Right ventricle myocardium superior (tissue), 1 donor: ENCODE measurements around the gene MACF1. TPM values are rescaled to one million over a fixed set of nuclear protein-coding genes. Genes with fewer than 3 reads are reported as not detected.

Experiments used
- ATAC-seq: fragments of 200-7000 bp; cut with Tn5 transposase; one replicate; pipeline ENCODE4 v1.9.1; 2020; ENCODE audit warnings: mild to moderate bottlenecking; ENCODE audit not compliant: poor library complexity
- DNase-seq: peaks from one replicate; pipeline ENCODE4 v3.0.0-alpha.2; 2020
- intact Hi-C: fragments of 100-400 bp; cut with DNase I; formaldehyde crosslinking; loops from one replicate; pipeline ENCODE4 v1.11.2; 2022
- total RNA-seq: library from RNA; stranded (reverse); fragmentation: NEBNext Ultra II Directional; extraction: Animal tissue kit (Norgen Biotek cat#: 25700); gene quantifications from one replicate; pipeline ENCODE4 v1.2.1, GENCODE V29; 2021
- donor health status: DM: no; HTN: yes; CAD: no; lungs with severe emphysema.

The MACF1 gene
- total RNA-seq, 1 donor from 2014 or later = 200 TPM

GRCh38 chr1:39173995-39174380, 30.5 kb upstream of the MACF1 start:
- intact Hi-C loops = no loop called here
- no peak for DNase-seq
- ATAC-seq = peak; percentile 76

GRCh38 chr1:39174390-39175081, 30.0 kb upstream of the MACF1 start:
- DNase-seq (no peak), ATAC-seq (no peak)
- intact Hi-C loops = no loop called here

- DNase-seq (no peak), ATAC-seq (no peak)
- intact Hi-C loops = no loop called here
Observed at GRCh38 chr1:39177706-39178105, 26.8 kb upstream of the MACF1 start.

- ATAC-seq = peak; percentile 28
- intact Hi-C loops = no loop called here
- no peak for DNase-seq
Observed at GRCh38 chr1:39178541-39179431, 25.7 kb upstream of the MACF1 start.

GRCh38 chr1:39181311-39181710, 23.2 kb upstream of the MACF1 start:
- ATAC-seq (no peak), DNase-seq (no peak)
- intact Hi-C loops = no loop called here

- DNase-seq (no peak), ATAC-seq (no peak)
- intact Hi-C loops = no loop called here
Observed at GRCh38 chr1:39182804-39183203, 21.7 kb upstream of the MACF1 start.

GRCh38 chr1:39183503-39184353, 20.8 kb upstream of the MACF1 start:
- DNase-seq (no peak), ATAC-seq (peak; percentile 69)
- intact Hi-C loops = no loop called here

- ATAC-seq = no peak
- intact Hi-C loops = no loop called here
- DNase-seq = no peak
Observed at GRCh38 chr1:39184354-39184818, 20.1 kb upstream of the MACF1 start.

GRCh38 chr1:39187275-39188046, 17.0 kb upstream of the MACF1 start:
- intact Hi-C loops = no loop called here
- no peak for DNase-seq
- ATAC-seq = no peak

- ATAC-seq (no peak), DNase-seq (no peak)
- intact Hi-C loops = loop anchor here (2.0 kb wide), 1 partner anchor 59 kb away; no protein-coding TSS in a partner anchor
Observed at GRCh38 chr1:39189592-39190041, 14.9 kb upstream of the MACF1 start.

- intact Hi-C loops = loop anchor here (2.0 kb wide), 1 partner anchor 59 kb away; no protein-coding TSS in a partner anchor
- no peak for ATAC-seq
- DNase-seq = no peak
Observed at GRCh38 chr1:39190096-39190495, 14.4 kb upstream of the MACF1 start.

- DNase-seq (no peak), ATAC-seq (no peak)
- intact Hi-C loops = loop anchor here (5.0 kb wide), 1 partner anchor 63 kb away; no protein-coding TSS in a partner anchor
Observed at GRCh38 chr1:39194398-39195051, 10.0 kb upstream of the MACF1 start.

GRCh38 chr1:39195166-39196111, 9.1 kb upstream of the MACF1 start:
- no peak for ATAC-seq
- intact Hi-C loops = loop anchor here (5.0 kb wide), 1 partner anchor 62 kb away; no protein-coding TSS in a partner anchor
- DNase-seq = no peak

- intact Hi-C loops = loop anchor here (5.0 kb wide), 1 partner anchor 61 kb away; no protein-coding TSS in a partner anchor
- DNase-seq (no peak), ATAC-seq (no peak)
Observed at GRCh38 chr1:39196244-39197215, 8.0 kb upstream of the MACF1 start.

- ATAC-seq (no peak), DNase-seq (no peak)
- intact Hi-C loops = loop anchor here (5.0 kb wide), 1 partner anchor 58 kb away; no protein-coding TSS in a partner anchor
Observed at GRCh38 chr1:39199593-39199992, 4.9 kb upstream of the MACF1 start.
